ENCODE data around the gene FAM171A2. TPM values are rescaled to one million over a fixed set of nuclear protein-coding genes. Genes with fewer than 3 reads are reported as not detected.

FAM171A2 gene
- total and polyA plus RNA-seq, 2 of the 8 experiments (the other 6 are each of a cell fraction or from before 2014, with no cell fraction given), result 21.9 to 24.1 TPM

- DNase-seq (ENCODE audit: low read depth in 1 of 2, low spot score in 2 of 2), result peak; percentile 89 to 92
- Histone ChIP-seq H3K79me2 (ENCODE audit: control insufficient read depth in 1 of 2, insufficient read depth in 2 of 2, low read length in 2 of 2) (peaks cover 0 to 3% of the 10 kb centered on the region in 2 experiments; a peak in 1 of 4 replicates), H3K56ac (replicated peaks; ENCODE audit: insufficient read length, low read depth, low read length) (no peak within 1 kb of the TSS), H3K36me3 (ENCODE audit: control insufficient read depth in 2 of 4, insufficient read depth in 4 of 4, low read length in 3 of 4) (no peaks in the 10 kb centered on the region), H3K27me3 (replicated peaks in 1 of 4; ENCODE audit: control insufficient read depth in 3 of 4, extremely low read depth in 1 of 4, insufficient read depth in 3 of 4, low read length in 3 of 4) (peaks cover 0 to 3% (median 0%) of the 10 kb centered on the region in 4 experiments; a peak in 3 of 7 replicates), H3K79me1 (ENCODE audit: low read depth, low read length) (no peaks in the 10 kb centered on the region), H4K91ac (replicated peaks; ENCODE audit: insufficient read length, low read length) (no peak within 1 kb of the TSS), H4K8ac (ENCODE audit: extremely low read depth, insufficient read depth, low read length) (no peak within 1 kb of the TSS), H3K4me1 (replicated peaks in 1 of 4; ENCODE audit: control insufficient read depth in 3 of 4, insufficient read depth in 4 of 4, low read length in 3 of 4) (peaks cover 0 to 2% (median 0%) of the 10 kb centered on the region in 4 experiments; a peak in 3 of 7 replicates), H3K27ac (ENCODE audit: low read depth, low read length) (0 out of 2 replicates have a peak within 1 kb of the TSS, but pooled peaks have one; percentile 16), H3K14ac (ENCODE audit: insufficient read length) (no peak within 1 kb of the TSS), H3K23ac (ENCODE audit: insufficient read length) (no peak within 1 kb of the TSS), H3K4me2 (ENCODE audit: insufficient read depth in 1 of 2, low read depth in 2 of 2, low read length in 2 of 2) (peak within 1 kb of the TSS; percentile 62 to 90), H2BK20ac (ENCODE audit: low read length) (no peak within 1 kb of the TSS), H3K4ac (replicated peaks; ENCODE audit: insufficient read length, low read depth, low read length) (no peak within 1 kb of the TSS), H4K20me1 (replicated peaks in 1 of 2; ENCODE audit: control insufficient read depth in 1 of 2, insufficient read depth in 2 of 2, low read length in 2 of 2) (peaks cover 0 to 13% of the 10 kb centered on the region in 2 experiments), H4K5ac (ENCODE audit: insufficient read length, low read depth, low read length) (no peak within 1 kb of the TSS), H2BK5ac (ENCODE audit: low read depth, low read length) (0 out of 2 replicates have a peak within 1 kb of the TSS, but pooled peaks have one; percentile 19), H3K9ac (replicated peaks in 1 of 4; ENCODE audit: extremely low read depth in 1 of 4, low read depth in 3 of 4, low read length in 3 of 4) (peak within 1 kb of the TSS in 3 of 4 experiments; percentile 20 to 38 (median 34); a peak in 5 of 7 replicates), H2BK12ac (ENCODE audit: low read depth, low read length) (0 out of 2 replicates have a peak within 1 kb of the TSS, but pooled peaks have one; percentile 27), H3K23me2 (ENCODE audit: low read depth, low read length) (peaks cover 4% of the 10 kb centered on the region; the same call in 1 of the 2 replicates), H2BK120ac (replicated peaks; ENCODE audit: low read depth, low read length) (no peak within 1 kb of the TSS), H3K4me3 (ENCODE audit: extremely low read depth in 1 of 4, insufficient read depth in 2 of 4, low read depth in 3 of 4, low read length in 4 of 4) (peak within 1 kb of the TSS; percentile 52 to 95 (median 78)), H3K18ac (ENCODE audit: extremely low read depth, low read length) (no peak within 1 kb of the TSS), H2AFZ (ENCODE audit: low read length) (no peak within 1 kb of the TSS), H3K9me3 (ENCODE audit: insufficient read depth in 2 of 2, low read depth in 1 of 2, low read length in 1 of 2) (no peaks in the 10 kb centered on the region), H2AK5ac (ENCODE audit: low read depth, low read length) (0 out of 2 replicates have a peak within 1 kb of the TSS, but pooled peaks have one; percentile 24), H2BK15ac (ENCODE audit: low read length) (no peak within 1 kb of the TSS)
- CTCF ChIA-PET (ENCODE audit: partially characterized antibody), result interaction anchor here (0.7 to 3.6 kb wide), 29 partner anchors 10 to 400 kb away, joined by 3 to 70 read pairs (median 6); partner anchors contain the start of gene SLC25A39
- WGBS, 2 experiments (ENCODE audit: extremely low coverage in 1 of 2, insufficient coverage in 1 of 2, insufficient read length in 1 of 2, insufficient replicate concordance in 2 of 2, low coverage in 1 of 2, low lambda C conversion rate in 2 of 2, missing lambda C conversion rate in 1 of 2), result 1% methylated on average over 26 of the region's 26 CpGs; no CpG with 5 or more reads in 1 of the 2 experiments
- peak; percentile 93 for FAIRE-seq
- POLR2A ChIA-PET (ENCODE audit: partially characterized antibody), result interaction anchor here (0.6 to 3.4 kb wide), 15 partner anchors 8 to 196 kb away, joined by 3 to 21 read pairs (median 3); partner anchors contain the start of genes SLC25A39 and UBTF
- TF ChIP-seq EGR1 (IDR thresholded peaks at IDR 0.05; ENCODE audit: borderline replicate concordance, low read depth, low read length) (no peak), KDM5A (IDR thresholded peaks at IDR 0.05; ENCODE audit: low read length) (peak; percentile 77), SP1 (IDR thresholded peaks at IDR 0.05; ENCODE audit: low read depth, low read length) (peak; percentile 93)
Observed at GRCh38 chr17:44344939-44345453, 18.7 kb downstream of the FAM171A2 start, which contains the start of gene GRN. TSS of gene GRN (plus strand) at chr17:44345302. CDS start at chr17:44349165, 3,863 bp downstream.

Measured in H1 (cell line).